ENCODE data around the gene SECISBP2. TPM values are rescaled to one million over a fixed set of nuclear protein-coding genes. Genes with fewer than 3 reads are reported as not detected.

The SECISBP2 gene
- total and polyA plus RNA-seq, 2 of the 13 experiments (the other 11 are each of a cell fraction or from before 2014, with no cell fraction given): 32.4 to 38.0 TPM

DNA sequence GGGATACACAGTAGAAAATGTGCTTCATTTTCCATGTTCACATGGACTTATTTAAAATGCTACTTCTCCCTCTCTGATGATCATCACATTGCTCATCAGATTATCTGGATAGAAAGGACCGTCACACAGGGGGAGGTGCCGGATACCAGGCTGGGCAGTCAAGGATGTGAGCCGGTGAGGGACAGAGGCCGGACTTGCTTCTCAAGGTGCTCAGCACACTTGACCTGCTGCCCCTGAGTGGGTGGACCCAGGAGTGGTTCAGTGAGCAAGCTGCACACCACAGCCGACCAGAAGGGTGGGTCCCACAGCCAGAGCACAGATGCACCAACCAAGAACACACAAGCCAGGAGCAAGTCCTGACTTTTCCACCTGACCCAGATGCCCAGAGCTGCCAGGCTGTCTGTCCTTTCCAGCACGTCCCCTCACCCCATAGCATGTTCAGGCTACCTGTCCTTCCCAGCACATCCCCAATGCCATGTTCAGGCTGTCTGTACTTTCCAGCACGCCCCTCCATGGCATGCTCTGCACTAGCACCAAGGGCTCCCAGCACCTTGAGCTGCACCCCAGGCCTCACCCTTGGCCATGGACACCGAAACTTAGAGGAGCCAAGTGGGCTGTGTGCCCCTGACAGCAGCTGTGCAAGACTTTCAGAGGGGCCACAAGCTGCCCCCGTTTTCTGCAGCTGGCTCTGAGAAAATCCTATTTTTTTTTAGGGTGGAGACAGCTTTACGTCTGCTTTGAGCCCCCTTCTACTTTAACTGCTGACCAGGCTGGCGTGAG is 77.8 kb downstream of the SECISBP2 start (continued):
- TF ChIP-seq SALL2 (CRISPR knock-in tag; IDR thresholded peaks at IDR 0.05) (no peak), NR1H2 (CRISPR knock-in tag; IDR thresholded peaks at IDR 0.05; ENCODE audit: borderline replicate concordance, low read depth) (no peak), CEBPG (CRISPR knock-in tag; IDR thresholded peaks at IDR 0.05) (no peak), MBNL3 (CRISPR knock-in tag; conservative IDR thresholded peaks at IDR 0.05) (no peak)
- TF ChIP-seq, protein P1, sequence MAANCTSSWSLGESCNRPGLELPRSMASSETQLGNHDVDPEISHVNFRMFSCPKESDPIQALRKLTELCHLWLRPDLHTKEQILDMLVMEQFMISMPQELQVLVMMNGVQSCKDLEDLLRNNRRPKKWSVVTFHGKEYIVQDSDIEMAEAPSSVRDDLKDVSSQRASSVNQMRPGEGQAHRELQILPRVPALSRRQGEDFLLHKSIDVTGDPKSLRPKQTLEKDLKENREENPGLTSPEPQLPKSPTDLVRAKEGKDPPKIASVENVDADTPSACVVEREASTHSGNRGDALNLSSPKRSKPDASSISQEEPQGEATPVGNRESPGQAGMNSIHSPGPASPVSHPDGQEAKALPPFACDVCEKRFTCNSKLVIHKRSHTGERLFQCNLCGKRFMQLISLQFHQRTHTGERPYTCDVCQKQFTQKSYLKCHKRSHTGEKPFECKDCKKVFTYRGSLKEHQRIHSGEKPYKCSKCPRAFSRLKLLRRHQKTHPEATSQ (CRISPR knock-in tag; IDR thresholded peaks at IDR 0.05; ENCODE audit: borderline replicate concordance): no peak

DNA sequence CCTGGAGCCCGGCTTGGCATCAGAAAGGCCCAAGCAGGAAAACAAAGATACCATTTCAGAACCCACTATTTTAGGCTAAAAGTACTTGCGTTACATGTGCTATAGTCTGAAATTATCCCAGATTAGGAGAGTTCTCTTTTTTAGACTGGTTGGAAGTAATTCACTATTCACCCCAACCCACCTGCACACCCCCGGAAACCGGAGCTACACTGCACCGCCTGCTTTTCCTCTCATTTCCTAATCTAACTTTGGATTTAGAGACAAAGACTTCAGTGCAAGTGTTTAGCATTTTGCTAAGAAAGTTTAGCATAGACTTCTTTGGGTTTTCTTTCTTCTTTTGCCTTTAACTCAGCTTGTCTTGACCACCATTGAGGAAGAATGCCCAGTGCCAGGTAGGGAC is 79.2 kb downstream of the SECISBP2 start:
- Histone ChIP-seq H3K4me3 (replicated peaks in 1 of 3; ENCODE audit: insufficient read depth in 1 of 3, low read depth in 2 of 3, low read length in 3 of 3) (no peak overlapping the region), H3K9me3 (ENCODE audit: low read length) (no peaks in the 10 kb centered on the region), H3K27me3 (ENCODE audit: control insufficient read depth in 1 of 2, insufficient read depth in 2 of 2, low read length in 2 of 2) (no peaks in the 10 kb centered on the region; a peak in 2 of 5 replicates), H3K27ac (ENCODE audit: extremely low read length, insufficient read depth, low read length) (no peak overlapping the region), H2AFZ (ENCODE audit: low read length) (no peak overlapping the region), H3K36me3 (replicated peaks in 1 of 2; ENCODE audit: control insufficient read depth in 1 of 2, insufficient read depth in 2 of 2, low read length in 2 of 2) (no peaks in the 10 kb centered on the region), H3K79me2 (ENCODE audit: insufficient read depth, low read length) (no peaks in the 10 kb centered on the region), H3K9ac (ENCODE audit: insufficient read depth, low read depth, low read length) (no peak overlapping the region), H3K4me2 (ENCODE audit: low read depth, low read length) (no peak overlapping the region), H3K4me1 (ENCODE audit: insufficient read depth, low read length) (no peaks in the 10 kb centered on the region), H4K20me1 (ENCODE audit: insufficient read depth, low read length) (no peaks in the 10 kb centered on the region)
- no peak for DNase-seq (ENCODE audit: low spot score)
- ATAC-seq: no peak
- WGBS (ENCODE audit: low lambda C conversion rate): 65% methylated on average over 5 of the region's 5 CpGs
- ChIA-PET CTCF (ENCODE audit: low intra/inter-chr PET ratio, low total read pairs) (no interaction called here), POLR2A (no interaction called here)
- FAIRE-seq: no peak
- in situ Hi-C loops (cut with HindIII; ENCODE audit: extremely low pct_ligation_motif_present, low pct_unique_long_range_greater_than_20kb): no loop called here
- intact Hi-C loops (cut with micrococcal nuclease; ENCODE audit: unreplicated experiment): no loop called here
- BruUV-seq (replicated peaks): no TSS peak
- no peak for TF ChIP-seq RFX5 (IDR thresholded peaks at IDR 0.05; ENCODE audit: low read depth, low read length)
- TF ChIP-seq NR2F1 (CRISPR knock-in tag; IDR thresholded peaks at IDR 0.05): no peak
- no peak for TF ChIP-seq PCBP2 (optimal IDR thresholded peaks at IDR 0.05; ENCODE audit: low read depth, low read length, poor library complexity, severe bottlenecking)
- no peak for TF ChIP-seq XRCC5 (optimal IDR thresholded peaks at IDR 0.05; ENCODE audit: low read length)
- no peak for TF ChIP-seq ZFP1 (CRISPR knock-in tag; IDR thresholded peaks at IDR 0.05)
- TF ChIP-seq, protein P2, sequence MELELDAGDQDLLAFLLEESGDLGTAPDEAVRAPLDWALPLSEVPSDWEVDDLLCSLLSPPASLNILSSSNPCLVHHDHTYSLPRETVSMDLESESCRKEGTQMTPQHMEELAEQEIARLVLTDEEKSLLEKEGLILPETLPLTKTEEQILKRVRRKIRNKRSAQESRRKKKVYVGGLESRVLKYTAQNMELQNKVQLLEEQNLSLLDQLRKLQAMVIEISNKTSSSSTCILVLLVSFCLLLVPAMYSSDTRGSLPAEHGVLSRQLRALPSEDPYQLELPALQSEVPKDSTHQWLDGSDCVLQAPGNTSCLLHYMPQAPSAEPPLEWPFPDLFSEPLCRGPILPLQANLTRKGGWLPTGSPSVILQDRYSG (CRISPR knock-in tag; IDR thresholded peaks at IDR 0.05): no peak
- no peak for TF ChIP-seq NFATC3 (CRISPR knock-in tag; IDR thresholded peaks at IDR 0.05)
- no peak for TF ChIP-seq GATAD2A (CRISPR knock-in tag; IDR thresholded peaks at IDR 0.05)
- TF ChIP-seq ZNF143 (CRISPR knock-in tag; IDR thresholded peaks at IDR 0.05): no peak
- TF ChIP-seq, protein P3, sequence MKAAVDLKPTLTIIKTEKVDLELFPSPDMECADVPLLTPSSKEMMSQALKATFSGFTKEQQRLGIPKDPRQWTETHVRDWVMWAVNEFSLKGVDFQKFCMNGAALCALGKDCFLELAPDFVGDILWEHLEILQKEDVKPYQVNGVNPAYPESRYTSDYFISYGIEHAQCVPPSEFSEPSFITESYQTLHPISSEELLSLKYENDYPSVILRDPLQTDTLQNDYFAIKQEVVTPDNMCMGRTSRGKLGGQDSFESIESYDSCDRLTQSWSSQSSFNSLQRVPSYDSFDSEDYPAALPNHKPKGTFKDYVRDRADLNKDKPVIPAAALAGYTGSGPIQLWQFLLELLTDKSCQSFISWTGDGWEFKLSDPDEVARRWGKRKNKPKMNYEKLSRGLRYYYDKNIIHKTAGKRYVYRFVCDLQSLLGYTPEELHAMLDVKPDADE (CRISPR knock-in tag; IDR thresholded peaks at IDR 0.05): no peak
- no peak for TF ChIP-seq ZNF879 (CRISPR knock-in tag; IDR thresholded peaks at IDR 0.05)
- no peak for TF ChIP-seq CHD2 (IDR thresholded peaks at IDR 0.05; ENCODE audit: low read depth, low read length)
- no peak for TF ChIP-seq TBX2 (CRISPR knock-in tag; IDR thresholded peaks at IDR 0.05; ENCODE audit: borderline replicate concordance)
- TF ChIP-seq ZNF460 (CRISPR knock-in tag; IDR thresholded peaks at IDR 0.05; ENCODE audit: borderline replicate concordance): no peak
- TF ChIP-seq PLRG1 (conservative IDR thresholded peaks at IDR 0.05): no peak
- no peak for TF ChIP-seq ZNF556 (CRISPR knock-in tag; IDR thresholded peaks at IDR 0.05; ENCODE audit: borderline replicate concordance)
- TF ChIP-seq KLF16 (CRISPR knock-in tag; IDR thresholded peaks at IDR 0.05): no peak
- TF ChIP-seq MAF1 (CRISPR knock-in tag; IDR thresholded peaks at IDR 0.05; ENCODE audit: borderline replicate concordance): no peak
